NCI-H2171 (cell line): Measurements from ENCODE around the gene HYLS1.

Experiments used
- DNase-seq: peaks from one replicate; lab custom pipeline; 2025; lab: John Stamatoyannopoulos, UW

The HYLS1 gene

GRCh38 chr11:125949271-125950177 is 62.1 kb downstream of the HYLS1 start:
- DNase-seq: no peak

GRCh38 chr11:125950178-125950490 is 62.7 kb downstream of the HYLS1 start:
- no peak for DNase-seq
